Measurements from ENCODE around the gene UBE2O.
A peak's percentile ranks its signal among the peaks of the same experiment; 100 is the strongest.

The UBE2O gene

GRCh38 chr17:76466775-76467130 is 13.8 kb upstream of the UBE2O start:
- no peak for DNase-seq (ENCODE audit: low read depth)

GRCh38 chr17:76462556-76463290 is 9.8 kb upstream of the UBE2O start:
- no peak for DNase-seq (ENCODE audit: low read depth)

GRCh38 chr17:76461765-76462555 is 9.0 kb upstream of the UBE2O start:
- DNase-seq (ENCODE audit: low read depth) = no peak

DNA sequence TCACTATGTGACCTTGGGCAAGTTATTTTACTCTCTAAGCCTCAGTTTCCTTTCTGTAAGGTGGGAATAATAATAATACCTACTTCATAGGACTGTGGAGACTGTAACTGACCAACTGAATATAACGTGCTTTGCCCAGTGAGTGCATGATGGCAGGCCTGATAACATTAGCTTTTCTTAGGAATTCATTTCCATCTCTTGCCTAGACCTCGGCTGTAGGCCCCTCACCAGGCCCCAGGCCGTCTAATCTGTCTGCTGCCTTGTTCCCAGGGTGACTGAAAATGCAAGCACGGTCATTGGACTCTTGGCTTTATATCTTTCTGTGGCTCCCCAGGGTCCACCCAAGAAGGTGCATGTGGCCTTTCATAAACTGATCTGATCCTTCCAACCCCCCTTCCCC is 6.7 kb upstream of the UBE2O start:
- DNase-seq (ENCODE audit: low read depth) = no peak

DNA sequence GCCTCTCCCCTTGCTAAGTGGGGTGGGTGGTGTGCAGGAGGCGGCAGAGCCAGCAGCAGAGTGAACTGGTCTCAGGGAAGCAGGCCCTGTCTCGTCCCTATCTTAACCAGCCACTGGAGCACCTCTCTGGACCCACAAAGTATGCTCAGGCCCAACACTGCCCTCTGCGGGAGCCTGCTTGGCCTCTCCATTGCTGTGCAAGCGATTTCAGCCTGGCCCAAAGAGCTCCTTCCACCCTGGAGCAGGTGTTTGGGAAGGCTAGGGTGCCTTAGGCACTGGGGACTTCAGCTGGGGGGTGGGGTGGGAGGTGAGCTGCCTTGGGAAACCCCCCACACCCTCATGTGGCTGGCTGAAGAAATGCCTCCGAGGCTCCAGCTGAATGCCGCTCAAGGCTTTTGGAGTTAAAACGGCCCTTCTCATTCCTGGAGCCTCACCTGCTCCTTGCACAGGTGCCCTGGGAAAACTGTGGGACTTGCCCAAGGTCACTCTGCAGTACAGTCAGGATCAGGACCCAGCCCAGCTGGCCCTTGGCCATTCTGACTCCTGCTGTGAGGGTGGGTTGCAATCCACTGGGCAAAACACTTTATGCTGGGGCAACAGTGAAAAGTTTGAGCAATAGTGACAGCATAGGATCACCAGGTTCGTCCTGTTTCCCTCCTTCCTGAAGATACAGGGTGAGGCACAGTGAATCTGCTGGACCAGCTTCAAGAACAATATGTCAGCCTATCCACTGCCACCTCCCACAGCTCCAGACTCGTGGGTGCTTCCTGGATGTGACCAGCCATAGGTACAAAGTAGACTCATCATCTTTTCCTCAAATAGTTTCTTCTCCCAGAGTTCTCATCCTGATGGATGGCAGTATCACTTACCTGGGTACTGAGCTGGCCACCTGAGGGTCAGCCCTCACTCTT is 5.9 kb upstream of the UBE2O start:
- DNase-seq (ENCODE audit: low read depth) = no peak

DNA sequence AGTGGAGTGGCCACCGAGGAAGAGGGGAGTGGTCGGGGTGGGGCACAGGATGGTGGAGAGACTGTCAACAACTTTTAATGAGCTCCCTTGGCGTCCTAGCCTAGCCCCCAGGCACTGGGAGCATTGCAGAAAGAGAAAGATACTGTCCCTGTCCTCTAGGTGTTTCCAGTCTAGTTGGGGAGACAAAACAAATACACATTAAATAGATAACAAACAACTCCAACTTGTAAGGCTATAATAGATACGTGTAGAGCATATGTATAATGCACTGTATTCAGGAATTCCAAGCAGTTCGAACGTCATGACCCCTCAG is 435 bp upstream of the UBE2O start:
- DNase-seq (ENCODE audit: low read depth) = no peak

DNA sequence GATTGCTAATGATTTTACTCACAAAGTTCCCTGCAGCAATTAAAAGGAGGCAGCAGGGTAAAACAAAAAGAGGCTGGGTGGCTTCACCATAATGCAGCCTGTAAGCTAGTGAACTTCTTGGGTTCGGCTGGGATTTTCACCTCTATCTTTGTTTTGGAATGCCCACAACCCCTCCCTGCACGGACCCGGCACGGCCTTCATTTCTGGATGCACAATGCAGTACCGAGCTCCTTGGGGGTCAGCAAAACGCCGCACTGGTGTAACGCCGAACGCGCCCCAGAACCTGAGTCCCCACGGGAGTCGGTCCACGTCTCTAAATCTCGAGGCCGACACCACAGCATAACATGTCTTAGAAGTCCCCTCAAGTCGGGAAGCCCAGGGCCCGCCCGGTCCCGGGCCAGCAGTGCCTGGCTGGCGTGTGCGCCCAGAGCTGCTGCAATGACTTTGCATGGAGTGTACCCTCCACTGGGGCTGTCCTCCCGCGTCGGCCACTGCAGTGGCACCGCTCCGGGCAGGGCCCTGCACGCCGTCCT is 759 bp downstream of the UBE2O start:
- peak; percentile 6 for DNase-seq (ENCODE audit: low read depth)

GRCh38 chr17:76451506-76451905 is 1.4 kb downstream of the UBE2O start:
- no peak for DNase-seq (ENCODE audit: low read depth)

DNA sequence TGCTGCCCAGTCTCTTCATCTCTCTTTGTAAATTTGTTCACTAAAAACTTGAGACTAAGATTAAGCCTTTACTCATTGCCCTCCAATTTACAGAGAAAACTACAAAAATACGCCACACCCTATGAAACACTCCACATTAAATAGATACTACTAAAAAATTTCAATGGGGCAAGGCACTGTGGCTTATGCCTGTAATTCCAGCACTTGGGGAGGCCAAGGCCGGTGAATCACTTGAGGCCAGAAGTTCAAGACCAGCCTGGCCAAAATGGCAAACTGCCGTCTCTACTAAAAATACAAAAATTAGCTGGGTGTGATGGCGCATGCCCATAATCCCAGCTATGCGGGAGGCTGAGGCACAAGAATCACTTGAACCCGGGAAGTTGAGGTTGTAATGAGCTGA is 3.8 kb downstream of the UBE2O start:
- DNase-seq (ENCODE audit: low read depth) = no peak

DNA sequence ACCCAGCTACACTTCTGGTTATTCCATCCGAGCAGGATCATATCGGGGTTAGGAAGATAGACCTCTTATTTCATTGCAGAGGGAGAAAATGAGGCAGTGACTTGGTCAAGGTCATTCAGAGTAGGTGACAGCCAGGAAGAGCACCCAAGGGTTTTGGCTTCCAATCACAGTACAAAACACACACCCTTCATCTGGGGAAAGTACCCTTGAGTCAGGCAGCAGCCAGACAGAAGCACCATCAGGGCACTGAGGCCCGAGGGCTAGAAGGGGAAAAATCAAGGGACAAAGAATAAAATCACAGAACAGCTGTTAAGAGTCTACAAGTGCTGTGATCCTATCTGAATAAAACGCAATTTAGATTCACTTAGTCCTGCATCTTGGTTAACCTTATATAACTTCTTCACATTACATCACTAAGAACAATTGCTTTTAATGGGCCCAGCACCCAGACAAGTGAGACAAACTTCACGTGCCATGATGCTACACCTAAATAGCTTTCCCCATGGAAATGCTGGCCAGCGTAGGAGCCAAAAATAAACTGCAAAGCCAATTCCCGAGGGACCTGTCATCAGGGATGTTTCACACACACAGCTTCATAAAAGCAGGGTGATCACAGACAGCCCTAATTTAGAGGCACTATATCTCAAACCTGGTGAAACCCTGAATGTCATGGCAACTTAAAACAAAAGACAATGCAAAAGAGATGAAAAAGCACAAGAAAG is 4.9 kb downstream of the UBE2O start:
- no peak for DNase-seq (ENCODE audit: low read depth)

- no peak for DNase-seq (ENCODE audit: low read depth)
These were observed 6.3 kb downstream of the UBE2O start for GRCh38 chr17:76446449-76447231.

GRCh38 chr17:76445697-76446448 is 7.1 kb downstream of the UBE2O start:
- no peak for DNase-seq (ENCODE audit: low read depth)

DNA sequence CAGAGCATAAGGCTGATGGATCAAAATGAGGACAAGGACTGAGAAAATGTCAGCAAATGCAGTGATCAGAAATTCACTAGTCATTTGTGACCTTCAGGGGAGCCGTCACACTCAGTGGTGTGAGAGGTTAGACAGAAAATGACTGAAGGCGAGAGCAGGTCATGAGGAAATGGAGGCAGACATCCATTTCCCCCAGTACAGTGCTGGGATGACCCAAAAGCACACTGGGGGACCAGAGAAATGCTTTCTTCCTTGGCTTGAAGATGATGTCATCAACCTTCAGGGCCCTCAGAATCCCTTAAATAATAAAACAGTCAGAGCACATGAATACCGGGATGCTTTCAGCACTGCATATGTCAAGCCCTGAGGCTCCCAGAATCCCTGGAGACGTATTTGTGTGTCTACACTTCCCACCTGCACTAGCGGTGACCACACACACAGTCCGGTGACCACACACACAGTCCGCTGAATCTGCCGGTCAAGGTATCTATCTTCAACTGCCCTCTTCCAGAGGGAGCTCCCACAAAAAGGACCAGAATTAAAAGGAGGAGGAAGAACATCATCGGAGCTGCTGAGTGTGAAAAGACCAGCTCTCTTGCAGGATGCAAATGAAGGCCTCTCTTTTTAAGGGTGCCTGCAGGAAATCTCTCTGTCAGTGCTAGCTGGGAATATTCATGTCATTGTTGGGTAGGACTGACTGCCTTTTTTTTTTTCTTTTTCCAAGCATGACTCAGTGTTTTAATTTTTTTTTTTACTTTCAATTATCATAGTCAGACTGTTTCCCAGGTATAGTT is 8.2 kb downstream of the UBE2O start:
- DNase-seq (ENCODE audit: low read depth) = no peak

DNA sequence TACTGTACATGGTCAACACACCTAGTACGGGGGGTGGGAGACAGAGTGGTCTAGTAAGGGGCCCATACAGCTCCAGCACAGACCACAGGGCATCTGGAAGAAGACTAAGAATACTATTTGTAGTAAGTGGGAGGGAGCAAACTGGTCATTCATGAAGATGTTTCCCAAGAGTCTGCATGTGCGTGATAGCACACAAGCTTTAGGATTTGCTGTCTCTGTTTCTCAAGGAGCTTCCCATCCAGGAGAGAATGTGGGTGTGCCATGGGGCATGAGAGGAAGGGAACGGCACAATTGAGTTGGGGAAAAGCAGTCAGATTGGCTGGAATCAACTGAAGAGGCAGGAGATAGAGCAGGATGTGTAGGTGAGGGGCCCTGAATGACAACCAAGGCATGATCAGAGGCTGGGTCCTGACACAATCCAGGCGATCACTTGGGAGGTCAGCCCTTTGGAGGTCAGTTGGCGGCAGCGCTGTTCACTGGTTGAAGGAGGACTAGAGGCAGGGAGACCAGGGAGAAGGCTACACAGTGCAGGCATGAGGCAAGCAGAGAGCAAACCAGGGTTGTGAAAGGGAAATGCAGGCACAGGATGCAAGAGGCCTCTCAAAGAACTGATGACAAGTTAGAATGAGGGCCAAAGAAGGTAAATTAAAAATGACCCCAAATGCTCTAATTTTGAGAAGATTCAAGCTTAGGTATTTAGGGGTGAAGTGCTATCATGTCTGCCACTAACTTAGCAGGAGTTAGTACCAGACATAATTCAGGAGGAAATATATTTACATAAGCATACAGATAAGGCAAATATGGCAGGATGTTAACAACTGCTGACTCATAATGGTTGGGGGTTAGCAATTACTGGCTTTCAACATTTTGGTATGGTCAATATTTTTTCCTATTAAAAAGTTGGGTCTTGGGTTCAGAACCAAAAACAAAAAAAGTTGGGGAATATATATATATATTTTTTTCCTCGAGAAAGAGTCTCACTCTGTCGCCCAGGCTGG is 10.3 kb downstream of the UBE2O start:
- DNase-seq (ENCODE audit: low read depth) = no peak

- no peak for DNase-seq (ENCODE audit: low read depth)
These were observed 11.1 kb downstream of the UBE2O start for GRCh38 chr17:76441686-76442340.

- DNase-seq (ENCODE audit: low read depth) = no peak
These were observed 12.1 kb downstream of the UBE2O start for GRCh38 chr17:76440751-76441362.

DNA sequence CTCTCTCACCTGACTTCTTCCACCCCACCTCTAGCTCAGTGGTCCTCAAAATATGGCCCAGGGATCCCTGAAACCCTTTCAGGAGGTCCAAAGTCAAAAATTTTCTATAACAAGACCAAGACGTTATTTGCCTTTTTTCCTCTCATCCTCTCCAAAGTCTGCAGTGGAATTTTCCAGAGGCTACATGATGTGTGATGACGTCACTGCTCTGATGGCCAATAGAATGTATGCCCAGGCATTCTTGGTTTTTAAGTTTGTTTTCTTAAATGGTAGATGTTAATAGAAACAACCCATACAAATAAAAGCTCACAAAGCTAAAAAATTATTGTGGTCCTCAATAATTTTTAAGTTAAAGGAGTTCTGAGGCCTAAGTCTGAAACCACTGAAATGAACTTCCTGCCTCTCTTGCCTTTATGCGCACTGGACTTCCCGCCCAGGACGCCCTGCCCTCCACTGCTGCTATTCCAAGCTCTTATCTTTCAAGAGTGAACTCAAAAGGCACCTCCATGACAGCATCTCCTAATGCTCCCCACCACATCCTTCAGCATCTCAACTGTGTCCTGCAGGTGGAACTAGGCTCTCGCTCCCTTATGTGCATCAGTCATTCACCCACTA is 13.5 kb downstream of the UBE2O start:
- DNase-seq (ENCODE audit: low read depth) = no peak

All from activated T-cell treated with anti-CD3 and anti-CD28 coated beads for 1 hour (primary cell).